GM19099 (cell line): ENCODE measurements around the gene THRA.

Source experiments
- POLR2A ChIP-seq: IDR thresholded peaks from 3 replicates; pipeline ENCODE4 v1.6.1; 2011; ENCODE audit warnings: low read depth; ENCODE audit not compliant: insufficient read length; ENCODE audit errors: extremely low read depth

The THRA gene

DNA sequence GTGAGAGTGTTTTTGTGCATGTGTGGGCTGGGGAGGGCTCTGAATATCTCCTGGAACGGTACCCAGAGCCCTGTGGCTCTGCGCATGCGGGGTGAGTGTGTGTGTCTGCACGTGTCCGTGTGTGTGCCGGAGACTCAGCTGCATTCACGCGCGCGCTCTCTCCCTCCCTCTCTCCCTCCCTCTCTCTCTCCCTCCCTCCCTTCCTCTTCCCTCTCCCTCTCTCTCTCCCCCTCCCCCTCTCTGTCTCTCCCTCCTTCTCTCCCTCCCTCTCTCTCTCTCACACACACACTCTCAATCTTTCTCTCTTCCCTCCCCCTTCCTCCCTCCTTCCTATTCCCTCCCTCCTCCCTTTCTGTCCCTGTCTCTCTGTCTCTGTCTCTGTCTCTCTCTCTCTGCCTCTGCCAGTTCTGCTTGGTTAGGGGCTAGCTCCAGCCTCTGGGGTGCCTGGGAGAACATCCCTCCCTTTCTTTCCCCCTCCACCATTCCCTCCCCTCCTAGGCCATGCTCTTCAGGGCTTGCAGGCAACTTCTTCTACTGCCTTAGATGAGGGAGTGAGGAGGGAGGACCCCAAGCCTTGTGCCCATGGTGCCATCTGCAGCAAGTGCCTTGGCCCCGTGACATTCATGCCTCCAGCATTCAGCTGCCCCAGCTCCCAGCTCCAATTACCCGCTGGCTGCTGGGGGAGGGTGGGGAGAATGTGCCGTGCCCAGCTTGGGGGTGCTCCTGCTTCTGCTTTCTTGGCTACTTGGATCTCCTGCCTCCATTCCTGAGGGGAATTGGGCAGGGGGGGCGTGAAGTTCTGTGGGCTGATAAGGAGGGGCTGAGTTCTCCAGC, 6.4 kb downstream of the THRA start:
- no peak for TF ChIP-seq POLR2A

DNA sequence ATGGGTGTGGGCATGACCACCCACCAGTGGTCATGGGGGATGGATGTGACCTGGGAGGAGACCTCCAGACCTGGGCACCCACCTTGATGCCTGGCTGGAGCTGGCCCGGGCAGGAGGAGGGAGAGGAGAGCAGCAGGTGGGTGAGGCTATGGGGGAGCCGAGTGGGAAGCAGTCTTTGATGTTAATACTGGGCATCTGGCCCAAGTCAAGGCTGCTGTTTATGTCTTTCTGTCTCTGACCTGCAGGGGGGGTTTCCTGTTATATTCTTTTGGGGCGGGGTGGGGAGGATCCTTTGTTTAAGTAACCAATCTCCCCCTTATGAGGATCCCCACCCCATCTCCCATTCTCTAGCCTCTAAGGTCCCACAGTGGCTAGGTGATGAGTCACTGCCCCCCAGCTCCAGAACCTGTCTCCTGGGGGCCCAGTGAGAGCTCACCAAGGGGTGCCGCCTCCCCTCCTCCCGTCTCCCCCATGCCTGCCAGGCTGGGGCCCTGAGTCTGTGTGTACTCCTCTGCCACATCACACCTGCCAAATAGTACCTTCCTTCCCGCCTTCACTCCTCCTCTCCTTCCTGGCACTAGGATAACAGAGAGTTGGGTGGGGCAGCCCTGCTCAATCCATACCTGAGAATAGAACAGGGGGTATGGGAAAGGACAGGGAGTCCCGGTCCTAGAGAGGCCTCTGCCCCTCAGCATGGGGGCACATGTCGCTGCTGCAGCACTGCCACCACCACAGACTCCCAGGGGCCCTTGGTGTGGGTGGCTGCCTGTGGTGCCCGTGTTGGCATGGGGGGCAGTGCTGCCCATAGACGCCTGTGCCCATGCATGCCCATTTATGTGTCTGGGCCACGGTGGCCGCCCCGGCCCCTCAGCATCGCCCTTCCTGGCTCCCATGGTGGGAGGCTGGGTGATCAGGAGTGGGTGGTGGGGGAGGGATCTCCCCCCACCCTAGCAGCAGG, 7.3 kb downstream of the THRA start:
- TF ChIP-seq POLR2A: no peak

DNA sequence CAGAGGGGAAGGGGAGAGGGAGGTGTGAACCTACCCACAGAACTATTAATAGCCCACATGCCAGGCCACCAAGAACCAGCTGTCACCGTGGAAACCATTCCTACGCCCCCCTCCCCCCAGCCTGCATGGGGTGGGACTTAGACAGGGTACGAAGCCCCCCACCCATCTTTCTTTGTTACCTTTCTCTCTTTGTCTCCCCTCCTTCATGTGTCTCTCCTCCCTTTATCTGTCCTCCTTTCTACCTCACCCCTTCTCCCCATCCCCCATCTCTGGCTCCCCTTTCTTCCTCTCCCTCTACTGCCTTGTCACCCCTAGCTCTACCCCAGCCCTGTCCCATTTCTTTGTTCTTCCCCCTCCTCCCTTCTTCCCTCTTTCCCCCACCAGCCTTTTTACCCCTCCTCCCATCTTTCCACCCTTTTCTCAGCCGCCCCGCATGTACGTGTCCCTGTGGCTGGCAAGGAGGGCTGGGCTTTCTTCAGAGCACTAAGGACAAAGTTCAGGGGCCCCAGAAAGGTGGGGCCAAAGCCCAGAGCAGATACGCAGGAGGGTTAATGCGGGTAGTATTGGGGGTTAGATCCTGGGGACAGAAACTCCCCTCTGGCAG, 8.0 kb downstream of the THRA start:
- TF ChIP-seq POLR2A: no peak

DNA sequence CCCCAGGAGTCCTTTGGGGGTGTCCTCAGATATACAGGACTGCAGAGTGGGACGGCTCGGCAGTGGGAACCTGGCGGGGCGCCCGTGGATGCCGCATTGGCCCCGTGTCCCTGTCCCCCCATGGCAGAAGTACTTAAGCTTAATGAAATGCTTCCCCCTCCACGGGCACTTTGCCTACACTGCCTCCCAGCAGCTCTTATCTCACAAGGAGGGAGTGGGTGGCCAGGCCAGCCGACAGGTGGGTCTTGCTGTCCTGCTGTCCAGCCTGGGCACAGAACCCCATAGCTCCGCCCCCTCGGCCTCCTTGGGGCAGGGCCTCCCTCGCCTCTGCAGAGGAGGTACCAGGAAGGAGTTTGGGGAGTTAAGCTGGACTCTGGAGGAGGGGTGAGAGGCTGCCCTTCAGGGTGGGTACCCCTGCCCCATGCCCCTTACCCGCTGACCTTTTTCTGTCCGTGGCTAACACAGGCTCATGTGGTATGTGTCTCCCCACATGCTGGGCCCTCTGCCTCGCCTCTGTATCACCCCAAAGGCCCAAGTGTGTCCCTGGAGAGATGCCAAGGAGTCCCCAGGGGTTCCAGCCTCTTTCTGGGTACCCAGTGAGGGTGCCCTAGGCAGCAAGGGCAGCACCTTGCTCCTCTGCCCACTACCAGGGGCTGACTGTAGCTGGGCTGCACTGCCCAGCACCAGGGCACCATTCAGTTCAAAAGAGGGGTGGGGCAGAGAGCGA, 8.7 kb downstream of the THRA start:
- TF ChIP-seq POLR2A: no peak

DNA sequence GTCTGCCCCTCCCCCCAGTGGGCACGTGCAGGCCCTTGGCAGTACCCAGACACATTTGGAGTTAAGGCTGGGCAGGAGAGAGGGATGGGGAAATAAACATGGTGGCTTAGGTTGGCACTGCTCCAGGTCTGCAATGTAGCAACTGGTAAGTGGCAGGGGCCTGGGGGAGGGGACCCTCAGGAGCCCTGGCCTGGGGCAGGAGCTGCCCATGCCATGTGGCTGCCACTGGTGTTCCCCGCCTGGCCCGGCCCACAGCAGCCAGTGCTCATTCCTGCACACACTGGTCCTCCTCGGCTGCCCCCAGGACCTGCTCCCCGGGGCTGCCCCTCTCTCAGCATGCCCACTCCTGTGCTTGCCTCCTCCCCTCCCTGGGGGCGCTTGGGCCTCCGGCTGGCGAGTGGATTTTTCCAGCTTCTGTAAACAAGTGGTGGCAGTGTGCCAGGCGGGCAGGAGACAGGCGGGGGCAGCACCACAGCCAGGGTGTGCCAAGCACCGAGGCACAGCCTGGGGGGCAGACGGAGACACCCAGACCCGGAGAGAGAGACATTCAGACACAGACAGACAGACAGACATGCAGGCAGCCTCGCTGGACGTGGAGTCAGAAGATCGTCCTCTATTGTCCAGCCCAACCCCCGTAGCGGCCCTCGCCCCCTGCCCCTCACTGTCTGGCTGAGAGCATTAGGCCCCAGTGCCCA, 9.4 kb downstream of the THRA start:
- TF ChIP-seq POLR2A: no peak

DNA sequence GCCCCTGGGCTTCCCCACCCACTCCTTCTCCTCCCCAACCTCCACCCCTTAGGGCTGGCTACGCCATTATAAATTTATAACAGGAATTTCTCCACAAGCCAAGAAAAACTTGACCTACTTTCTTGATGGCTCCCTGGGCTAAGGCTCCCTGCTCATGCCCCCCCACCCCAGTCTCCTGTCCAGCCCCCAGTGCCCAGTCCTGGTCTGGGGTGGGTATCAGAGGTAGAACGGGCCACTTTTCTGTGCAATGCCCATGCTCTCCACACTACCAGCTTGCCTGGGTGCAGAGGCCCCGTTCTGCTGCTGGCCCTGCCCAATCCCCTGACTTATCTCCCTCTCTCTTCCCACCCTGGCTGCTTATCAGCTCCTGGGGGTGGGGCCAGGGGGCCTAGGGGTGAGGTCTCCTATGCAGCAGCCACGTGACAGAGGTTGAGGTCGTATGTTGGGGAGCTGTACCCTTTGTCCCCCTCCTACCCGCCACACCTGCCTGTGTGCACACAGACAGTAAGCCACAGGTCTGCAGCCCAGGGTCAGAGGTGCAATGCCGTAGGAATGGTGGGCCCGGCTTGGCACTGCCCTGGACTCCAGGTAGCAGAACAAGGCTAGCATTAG, 10.1 kb downstream of the THRA start:
- TF ChIP-seq POLR2A: no peak

DNA sequence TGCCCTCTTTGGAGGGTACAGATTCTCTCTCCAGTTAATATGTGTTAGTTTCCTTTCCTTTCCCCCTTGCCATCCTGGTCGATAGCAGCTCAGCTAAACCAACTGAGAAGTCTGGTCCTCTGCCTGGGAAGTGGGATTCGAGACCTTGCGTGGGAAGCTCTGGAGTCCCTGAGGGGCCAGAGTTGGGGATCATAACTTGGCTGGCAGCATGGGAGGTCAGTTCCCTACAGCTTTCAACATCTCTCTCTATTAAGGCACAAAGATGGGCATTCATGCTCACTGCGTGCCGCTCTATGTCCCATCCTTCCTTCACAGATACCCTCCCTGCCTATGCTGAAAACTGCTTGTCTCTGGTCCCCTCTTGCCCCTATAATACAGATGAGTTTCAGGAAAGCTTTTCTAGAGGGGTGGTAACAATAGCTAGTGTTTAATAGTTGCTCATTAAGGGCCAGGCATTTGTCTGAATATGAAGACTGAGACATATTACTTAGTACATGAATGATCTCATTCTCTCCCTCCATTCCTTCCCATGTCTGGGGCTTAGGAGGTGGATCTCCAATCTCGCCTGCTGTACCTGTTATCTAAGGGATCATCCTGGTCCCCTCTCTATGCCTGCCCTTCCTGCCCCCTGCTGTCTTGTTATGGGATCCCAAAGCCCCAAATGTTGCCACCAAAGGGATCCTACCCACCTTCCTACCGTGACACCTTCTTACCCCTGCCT, 10.8 kb downstream of the THRA start:
- TF ChIP-seq POLR2A: no peak

DNA sequence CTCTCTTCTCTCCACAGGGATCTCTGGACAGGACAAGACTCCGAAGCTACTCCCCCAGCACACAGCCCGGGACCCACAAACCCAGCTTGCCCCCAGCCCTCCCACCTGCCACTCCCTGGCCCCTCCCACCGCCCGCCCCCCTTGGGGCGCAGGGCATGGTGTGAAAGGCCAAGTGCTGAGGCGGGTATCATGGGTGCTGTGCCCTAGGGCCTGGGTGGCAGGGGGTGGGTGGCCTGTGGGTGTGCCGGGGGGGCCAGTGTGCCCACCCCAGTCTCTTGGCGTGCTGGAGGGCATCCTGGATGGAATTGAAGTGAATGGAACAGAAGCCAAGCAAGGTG, 11.4 kb downstream of the THRA start:
- no peak for TF ChIP-seq POLR2A

DNA sequence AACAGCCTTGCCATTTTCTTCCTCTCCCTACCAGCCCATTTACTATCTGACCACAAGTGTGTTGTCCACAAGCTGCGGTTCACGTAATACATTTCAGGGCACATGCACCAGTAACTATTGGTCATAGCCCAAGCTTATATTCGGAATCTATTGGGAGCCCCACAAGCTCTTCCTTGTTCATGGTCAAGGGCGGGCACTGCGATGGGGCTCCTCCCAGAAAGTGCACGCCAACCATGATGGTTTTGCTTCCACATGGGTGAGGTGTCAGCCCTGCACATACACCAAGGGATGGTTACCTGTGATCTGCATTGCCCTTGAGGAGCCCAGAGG, 12.1 kb downstream of the THRA start:
- no peak for TF ChIP-seq POLR2A

DNA sequence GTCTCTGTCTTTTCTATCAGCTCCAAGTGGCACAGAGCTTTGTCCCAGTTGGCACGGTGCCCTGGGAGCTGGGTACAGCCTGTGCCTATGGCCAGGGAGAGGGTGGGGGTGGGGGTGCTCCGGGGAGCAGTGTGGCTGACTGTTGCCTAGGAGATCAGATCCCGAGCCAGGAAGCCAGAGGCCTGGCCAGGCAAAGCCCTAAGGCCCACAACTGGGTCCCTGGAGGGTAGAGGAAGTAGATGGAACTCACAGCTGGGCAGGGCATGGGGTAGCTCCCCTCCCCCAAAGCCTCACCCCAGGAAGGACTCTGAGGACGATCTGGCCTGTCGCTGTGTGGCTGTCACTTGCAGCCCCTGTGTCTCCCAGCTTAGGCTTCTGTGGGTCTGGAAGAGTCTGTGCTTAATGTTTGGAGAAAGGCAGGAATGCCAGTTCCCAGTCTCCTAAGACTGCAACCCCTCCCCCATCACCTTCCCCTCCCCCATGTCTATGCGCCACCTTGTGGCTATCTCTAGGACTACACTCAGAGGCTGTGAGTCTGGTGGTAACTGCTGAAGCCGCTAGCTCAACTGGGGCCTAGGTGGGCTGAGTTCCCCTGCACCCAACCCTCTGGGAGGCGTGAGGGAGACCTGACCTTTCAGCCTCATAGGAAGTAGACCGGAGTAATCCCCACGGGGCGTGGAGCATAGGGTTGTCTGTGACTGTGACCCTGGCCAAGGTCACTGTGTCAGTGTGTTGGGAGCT, 12.6 kb downstream of the THRA start:
- no peak for TF ChIP-seq POLR2A

DNA sequence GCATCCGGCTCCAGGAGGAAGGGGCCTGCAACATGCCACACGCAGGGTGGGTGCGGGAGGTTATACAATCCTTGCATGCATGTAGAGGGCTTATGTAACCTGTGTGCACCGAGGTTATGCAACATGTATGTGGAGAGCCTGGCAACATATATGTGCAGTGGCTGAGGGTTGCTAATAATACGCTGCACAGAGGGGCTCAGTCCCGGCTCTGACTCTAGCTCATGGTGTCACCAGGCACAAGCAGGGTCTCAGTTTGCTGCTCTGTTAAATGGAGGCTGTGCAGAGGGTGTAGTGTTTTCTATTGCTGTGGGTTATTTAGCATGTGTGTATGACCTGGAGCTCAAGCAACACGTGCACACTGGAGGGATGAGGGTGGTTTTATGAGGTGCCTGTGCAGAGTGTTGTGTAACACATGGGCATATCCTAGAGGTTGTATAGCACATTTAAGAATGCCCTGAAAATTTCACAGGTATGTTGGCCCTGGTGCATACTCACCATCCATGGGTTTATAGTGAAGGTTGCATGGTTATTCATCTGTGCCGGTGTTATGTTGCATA, 13.3 kb downstream of the THRA start:
- no peak for TF ChIP-seq POLR2A

DNA sequence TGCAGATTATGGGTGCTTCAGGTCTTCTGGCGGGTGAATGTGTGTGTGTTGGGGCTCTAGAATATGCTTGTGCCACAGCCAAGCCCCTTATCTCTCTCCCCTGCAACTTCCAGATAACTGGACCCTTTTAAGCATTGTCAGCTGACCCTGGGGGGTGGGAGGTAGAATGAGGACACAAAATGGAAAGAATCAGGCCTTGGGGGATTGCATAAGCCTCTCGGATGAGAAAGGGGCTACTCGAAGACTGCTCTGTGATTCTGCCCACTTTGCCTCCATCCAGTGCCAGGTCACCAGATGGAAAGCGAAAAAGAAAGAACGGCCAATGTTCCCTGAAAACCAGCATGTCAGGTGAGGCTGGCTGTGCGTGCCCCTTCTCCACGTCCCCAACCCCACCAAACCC, 13.8 kb downstream of the THRA start:
- TF ChIP-seq POLR2A: no peak

DNA sequence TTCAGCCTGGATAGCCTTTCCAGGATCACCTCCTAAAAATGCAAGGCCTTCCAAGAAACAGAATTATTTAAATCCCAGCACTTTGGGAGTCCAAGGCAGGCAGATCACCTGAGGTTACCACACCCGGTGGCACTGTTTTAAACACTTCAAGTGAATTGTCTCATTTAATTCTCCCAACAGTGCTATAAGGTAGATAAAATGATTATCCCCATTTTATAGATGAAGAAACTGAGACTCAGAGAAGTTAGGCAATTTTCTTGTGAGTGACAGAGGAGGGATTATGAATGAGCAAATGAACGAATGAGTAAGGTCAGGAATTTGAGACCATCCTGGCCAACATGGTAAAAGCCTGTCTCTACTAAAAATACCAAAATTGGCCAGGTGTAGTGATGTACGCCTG, 16.8 kb downstream of the THRA start:
- TF ChIP-seq POLR2A: no peak

DNA sequence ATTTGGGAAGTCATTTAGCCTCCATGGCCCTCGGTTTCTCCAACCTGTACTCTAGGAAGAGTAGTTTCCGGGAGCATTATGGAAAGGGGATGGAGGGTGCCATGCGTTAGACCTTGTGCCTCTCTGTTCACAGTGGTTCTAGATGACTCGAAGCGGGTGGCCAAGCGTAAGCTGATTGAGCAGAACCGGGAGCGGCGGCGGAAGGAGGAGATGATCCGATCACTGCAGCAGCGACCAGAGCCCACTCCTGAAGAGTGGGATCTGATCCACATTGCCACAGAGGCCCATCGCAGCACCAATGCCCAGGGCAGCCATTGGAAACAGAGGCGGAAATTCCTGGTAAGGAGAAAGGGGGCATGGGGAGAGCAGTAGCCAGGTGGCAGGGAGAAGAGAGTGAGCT, 21.7 kb downstream of the THRA start:
- TF ChIP-seq POLR2A: no peak
